ENCODE results near the gene CCR6. TPM values are rescaled to one million over a fixed set of nuclear protein-coding genes. Genes with fewer than 3 reads are reported as not detected.

Gene CCR6
- total and polyA plus RNA-seq, 10 of the 15 experiments (the other 5 are each of a cell fraction or from before 2014, with no cell fraction given) = 2.2 to 7.6 (median 6.7) TPM

- TF ChIP-seq BCLAF1 (IDR thresholded peaks at IDR 0.05) = no peak
- no peak for TF ChIP-seq NR2F1 (conservative IDR thresholded peaks at IDR 0.05)
- TF ChIP-seq KLF5 (IDR thresholded peaks at IDR 0.05; ENCODE audit: partially characterized antibody) = peak; percentile 32
- no peak for TF ChIP-seq NFYB (IDR thresholded peaks at IDR 0.05; ENCODE audit: insufficient read depth, low read depth, low read length)
- TF ChIP-seq USF2 (IDR thresholded peaks at IDR 0.05; ENCODE audit: borderline replicate concordance, low read depth, low read length) = no peak
- TF ChIP-seq USF1 (IDR thresholded peaks at IDR 0.05; ENCODE audit: borderline replicate concordance, extremely low read length, insufficient read depth, low read depth, low read length) = no peak
- TF ChIP-seq NFYA (IDR thresholded peaks at IDR 0.05; ENCODE audit: borderline replicate concordance, low read depth, low read length) = no peak
- peak in 1 of 2 experiments; percentile 51; a peak in 2 of 3 replicates for TF ChIP-seq EGR1 (IDR thresholded peaks at IDR 0.05; ENCODE audit: borderline replicate concordance in 1 of 2, low read depth in 2 of 2, low read length in 2 of 2)
- TF ChIP-seq RELB (IDR thresholded peaks at IDR 0.05; ENCODE audit: low read depth) = peak; percentile 25; the same call in 1 of the 2 replicates
- no peak for TF ChIP-seq SIN3A (IDR thresholded peaks at IDR 0.05; ENCODE audit: low read depth, low read length)
- TF ChIP-seq ZBTB4 (CRISPR knock-in tag; IDR thresholded peaks at IDR 0.05) = no peak
- no peak; the same call in 1 of the 2 replicates for TF ChIP-seq MTA3 (IDR thresholded peaks at IDR 0.05; ENCODE audit: borderline replicate concordance, low read length)
- no peak for TF ChIP-seq CBX3 (IDR thresholded peaks at IDR 0.05; ENCODE audit: borderline replicate concordance, low read depth)
- no peak for TF ChIP-seq NKRF (conservative IDR thresholded peaks at IDR 0.05)
- peak; percentile 19 to 88; a peak in 2 of 4 replicates for TF ChIP-seq SRF (IDR thresholded peaks at IDR 0.05; ENCODE audit: low read depth in 2 of 2, low read length in 2 of 2)
- no peak for TF ChIP-seq STAT3 (IDR thresholded peaks at IDR 0.05; ENCODE audit: low read depth, low read length)
- no peak; the same call in 1 of the 2 replicates for TF ChIP-seq RAD51 (IDR thresholded peaks at IDR 0.05)
These were observed 30.0 kb downstream of the CCR6 start (continued) for GRCh38 chr6:167152862-167153261.

Measured in GM12878 (cell line).